IPS-18a (cell line): ENCODE data around the gene DPM1.

Experiments
- H3K27ac ChIP-seq: one replicate; pipeline ENCODE4 v1.5.1; 2013; ENCODE audit warnings: low read length
- H3K27me3 ChIP-seq: one replicate; pipeline ENCODE4 v1.6.1; 2013; ENCODE audit warnings: mild to moderate bottlenecking, low read length; ENCODE audit not compliant: control insufficient read depth, insufficient read depth
- H3K36me3 ChIP-seq: one replicate; pipeline ENCODE4 v1.6.1; 2013; ENCODE audit warnings: low read depth, low read length; ENCODE audit not compliant: control insufficient read depth
- H3K4me1 ChIP-seq: one replicate; pipeline ENCODE4 v1.6.1; 2013; ENCODE audit warnings: low read depth, low read length; ENCODE audit not compliant: control insufficient read depth
- H3K4me3 ChIP-seq: one replicate; pipeline ENCODE4 v1.5.1; 2013; ENCODE audit warnings: low read length
- H3K9ac ChIP-seq: one replicate; pipeline ENCODE4 v1.6.1; 2013; ENCODE audit warnings: mild to moderate bottlenecking, low read length, moderate library complexity
- H3K9me3 ChIP-seq: one replicate; pipeline ENCODE4 v1.6.1; 2013; ENCODE audit warnings: low read depth, low read length; ENCODE audit not compliant: control insufficient read depth

Gene DPM1

DNA sequence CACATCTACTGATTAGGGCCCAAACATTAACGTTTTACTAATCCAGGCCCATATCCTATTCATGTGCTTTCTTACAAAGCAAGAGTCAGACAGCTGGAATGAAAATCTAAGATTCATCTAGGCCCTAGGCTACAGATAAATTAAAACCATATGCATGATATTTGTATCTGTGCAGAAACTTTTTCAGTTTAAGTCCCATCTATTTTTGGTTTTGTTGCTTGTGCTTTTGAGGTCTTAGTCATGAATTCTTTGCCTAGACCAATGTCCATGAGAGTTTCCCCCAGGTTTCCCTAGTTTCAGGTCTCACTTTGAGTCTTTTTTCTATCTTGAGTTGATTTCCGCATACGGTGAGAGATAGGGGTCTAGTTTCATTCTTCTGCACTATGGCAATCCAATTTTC, 47.3 kb downstream of the DPM1 start:
- Histone ChIP-seq H3K36me3 (peaks cover 17% of the 10 kb centered on the region), H3K4me3 (no peak overlapping the region), H3K27me3 (no peaks in the 10 kb centered on the region), H3K9me3 (no peaks in the 10 kb centered on the region), H3K27ac (no peak overlapping the region), H3K9ac (no peak overlapping the region), H3K4me1 (peaks cover 4% of the 10 kb centered on the region)

- Histone ChIP-seq H3K27me3 (no peaks in the 10 kb centered on the region), H3K4me1 (no peaks in the 10 kb centered on the region), H3K36me3 (peaks cover 16% of the 10 kb centered on the region), H3K4me3 (no peak overlapping the region), H3K9me3 (no peaks in the 10 kb centered on the region), H3K27ac (no peak overlapping the region), H3K9ac (no peak overlapping the region)
Measured at GRCh38 chr20:50909413-50909812, 48.9 kb downstream of the DPM1 start.

DNA sequence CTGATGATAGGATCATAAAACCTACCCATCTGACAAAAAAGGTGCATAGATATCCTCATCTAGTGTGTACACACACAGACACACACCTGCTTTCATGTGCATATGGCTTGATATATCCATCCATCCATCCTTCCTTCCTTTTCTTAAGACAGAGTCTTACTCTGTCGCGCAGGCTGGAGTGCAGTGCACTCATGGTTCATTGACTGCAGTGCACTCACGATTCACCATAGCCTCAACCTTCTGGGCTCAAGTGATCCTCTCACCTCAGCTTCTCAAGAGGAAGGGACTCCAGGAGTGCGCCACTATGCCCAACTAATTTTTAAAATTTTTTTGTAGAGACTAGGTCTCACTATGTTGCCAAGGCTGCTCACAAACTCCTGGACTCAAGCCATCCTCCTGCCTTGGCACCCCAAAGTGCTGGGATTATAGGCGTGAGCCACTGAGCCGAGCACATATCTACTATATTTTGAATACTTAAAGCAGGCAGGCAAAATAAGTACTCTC, 54.2 kb downstream of the DPM1 start:
- Histone ChIP-seq H3K27ac (no peak overlapping the region), H3K36me3 (peaks cover 59% of the 10 kb centered on the region), H3K9me3 (no peaks in the 10 kb centered on the region), H3K4me3 (no peak overlapping the region), H3K27me3 (no peaks in the 10 kb centered on the region), H3K9ac (no peak overlapping the region), H3K4me1 (no peaks in the 10 kb centered on the region)

GRCh38 chr20:50903353-50904051, 54.8 kb downstream of the DPM1 start:
- Histone ChIP-seq H3K9ac (no peak overlapping the region), H3K27ac (no peak overlapping the region), H3K4me3 (no peak overlapping the region), H3K27me3 (no peaks in the 10 kb centered on the region), H3K9me3 (no peaks in the 10 kb centered on the region), H3K4me1 (no peaks in the 10 kb centered on the region), H3K36me3 (peaks cover 65% of the 10 kb centered on the region)

DNA sequence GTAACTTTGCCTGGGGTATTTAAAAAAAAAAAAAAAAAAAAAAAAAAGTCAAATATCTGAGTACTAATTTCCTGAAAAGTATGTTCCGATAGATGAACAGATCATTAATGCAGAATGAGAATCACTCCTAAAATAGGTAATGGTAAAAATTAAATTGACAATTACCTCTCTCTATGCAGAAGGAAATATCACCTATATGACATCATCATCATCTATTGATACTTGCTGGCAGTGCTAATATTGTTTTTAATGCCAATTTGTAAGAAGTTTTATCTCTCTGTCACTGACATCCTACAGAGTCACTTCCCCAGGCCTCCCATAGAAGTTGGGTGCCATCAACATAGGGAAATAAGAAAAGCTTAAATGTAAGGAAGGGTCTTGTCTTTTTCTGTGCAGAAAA, 57.0 kb downstream of the DPM1 start:
- no peaks in the 10 kb centered on the region for H3K4me1 ChIP-seq
- no peak overlapping the region for H3K9ac ChIP-seq
- H3K36me3 ChIP-seq, result peaks cover 80% of the 10 kb centered on the region
- no peak overlapping the region for H3K4me3 ChIP-seq
- no peaks in the 10 kb centered on the region for H3K9me3 ChIP-seq
- H3K27ac ChIP-seq, result no peak overlapping the region
- no peaks in the 10 kb centered on the region for H3K27me3 ChIP-seq

DNA sequence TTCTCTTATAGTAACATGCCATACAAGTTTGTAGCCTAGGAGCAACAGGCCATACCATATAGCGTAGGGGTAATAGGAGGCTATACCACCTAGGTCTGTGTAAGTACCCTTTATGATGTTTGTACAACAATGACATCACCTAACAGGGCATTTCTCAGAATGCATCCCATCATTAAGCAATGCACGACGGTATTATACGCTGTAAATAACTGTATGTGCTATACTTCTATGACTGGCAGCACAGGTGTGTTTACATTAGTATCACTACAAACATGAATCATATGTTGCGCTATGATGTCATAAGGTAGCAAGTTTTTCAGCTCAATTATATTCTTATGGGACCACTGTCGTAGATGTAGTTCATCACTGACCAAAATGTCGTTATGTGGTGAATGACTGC, 58.1 kb downstream of the DPM1 start:
- no peaks in the 10 kb centered on the region for H3K4me1 ChIP-seq
- no peak overlapping the region for H3K4me3 ChIP-seq
- no peaks in the 10 kb centered on the region for H3K9me3 ChIP-seq
- no peak overlapping the region for H3K27ac ChIP-seq
- H3K9ac ChIP-seq, result no peak overlapping the region
- no peaks in the 10 kb centered on the region for H3K27me3 ChIP-seq
- H3K36me3 ChIP-seq, result peaks cover 88% of the 10 kb centered on the region

DNA sequence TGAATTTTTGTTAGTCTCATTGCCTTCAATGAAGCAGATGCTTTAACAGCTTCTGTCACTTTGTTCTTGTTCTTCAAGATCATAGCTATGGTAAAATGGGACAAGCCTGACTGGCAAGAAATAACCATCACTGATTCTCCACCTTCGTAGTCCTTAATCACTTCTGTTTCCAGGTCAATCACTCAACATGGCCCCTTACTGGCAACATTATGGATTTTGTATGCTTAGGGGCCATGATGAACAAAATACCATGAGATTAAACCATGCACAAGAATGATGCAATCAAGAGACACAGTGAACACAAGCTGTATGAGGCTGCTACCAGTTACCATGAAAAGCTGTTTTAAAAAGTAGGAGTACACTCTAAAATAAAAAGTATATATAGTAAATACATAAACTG, 59.9 kb downstream of the DPM1 start:
- Histone ChIP-seq H3K27me3 (no peaks in the 10 kb centered on the region), H3K36me3 (peaks cover 94% of the 10 kb centered on the region), H3K4me3 (no peak overlapping the region), H3K27ac (no peak overlapping the region), H3K9me3 (no peaks in the 10 kb centered on the region), H3K9ac (no peak overlapping the region), H3K4me1 (no peaks in the 10 kb centered on the region)

DNA sequence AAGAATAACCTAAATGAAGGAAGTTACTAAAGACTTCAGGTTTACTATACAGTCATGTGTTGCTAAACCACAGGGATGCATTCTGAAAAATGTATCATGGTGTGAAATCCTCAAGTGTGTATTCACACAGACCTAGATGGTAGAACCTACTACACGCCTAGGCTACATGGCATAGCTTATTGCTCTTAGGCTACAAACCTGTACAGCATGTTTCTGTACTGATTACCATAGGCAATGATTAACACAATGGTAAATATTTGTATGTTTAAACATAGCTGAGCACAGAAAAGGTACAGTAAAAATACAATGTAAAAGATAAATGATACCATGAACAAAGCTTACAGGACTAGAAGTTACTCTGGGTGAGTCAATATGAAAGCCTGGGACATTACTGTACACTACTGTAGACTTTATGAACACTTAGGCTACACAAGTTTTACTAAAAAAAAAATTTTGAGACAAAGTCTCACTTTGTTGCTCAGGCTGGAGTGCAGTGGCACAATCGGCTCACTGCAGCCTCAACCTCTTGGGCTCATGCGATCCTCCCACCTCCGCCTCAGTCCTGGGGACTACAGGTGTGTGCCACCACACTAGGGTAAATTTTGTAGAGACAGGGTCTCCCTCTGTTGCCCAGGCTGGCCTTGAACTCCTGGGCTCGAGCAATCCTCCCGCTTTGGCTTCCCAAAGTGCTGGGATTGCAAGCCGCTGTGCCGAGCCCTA, 63.1 kb downstream of the DPM1 start:
- no peaks in the 10 kb centered on the region for H3K27me3 ChIP-seq
- H3K27ac ChIP-seq, result no peak overlapping the region
- H3K9me3 ChIP-seq, result no peaks in the 10 kb centered on the region
- no peaks in the 10 kb centered on the region for H3K4me1 ChIP-seq
- no peak overlapping the region for H3K9ac ChIP-seq
- no peak overlapping the region for H3K4me3 ChIP-seq
- H3K36me3 ChIP-seq, result peaks cover 95% of the 10 kb centered on the region

DNA sequence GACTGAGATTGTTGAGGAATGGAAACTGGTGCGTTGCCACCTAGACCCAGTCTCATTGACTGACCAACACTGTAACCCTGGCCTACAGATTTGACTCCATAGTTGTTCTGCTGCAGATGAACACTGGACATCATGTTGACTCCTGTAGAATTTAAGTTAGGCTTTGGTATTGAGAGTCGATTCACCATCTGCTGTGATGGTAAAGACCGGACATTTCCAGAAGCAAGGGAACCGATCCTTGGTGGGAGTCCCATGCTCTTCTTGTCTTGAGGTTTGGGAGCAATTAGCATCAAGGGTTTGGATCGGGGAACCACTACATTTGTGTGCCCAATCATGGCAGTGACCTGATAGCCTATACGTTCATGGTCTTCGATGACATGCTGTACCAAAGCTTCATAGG, 64.7 kb downstream of the DPM1 start:
- Histone ChIP-seq H3K4me1 (no peaks in the 10 kb centered on the region), H3K27me3 (no peaks in the 10 kb centered on the region), H3K27ac (no peak overlapping the region), H3K9me3 (no peaks in the 10 kb centered on the region), H3K36me3 (peaks cover 94% of the 10 kb centered on the region), H3K4me3 (no peak overlapping the region), H3K9ac (no peak overlapping the region)

DNA sequence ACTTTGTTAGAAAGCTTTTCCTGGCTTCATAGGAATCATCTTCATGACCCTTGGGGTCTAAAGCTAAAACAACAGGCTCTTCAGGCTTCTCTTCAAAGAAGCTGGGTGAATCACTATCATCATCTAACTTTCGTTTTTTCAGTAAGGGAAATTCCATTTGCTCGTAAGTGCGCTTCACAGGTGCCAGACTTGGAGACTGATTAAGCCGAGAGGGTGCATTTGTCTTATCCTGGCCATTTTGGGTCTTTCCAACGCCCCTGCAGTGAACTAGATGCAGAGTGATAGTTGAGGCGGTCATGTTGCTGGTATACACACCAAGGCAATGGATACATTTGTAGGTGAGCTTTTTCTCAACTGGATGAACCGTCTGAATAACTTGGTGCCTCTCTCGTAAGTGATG, 65.9 kb downstream of the DPM1 start:
- no peak overlapping the region for H3K27ac ChIP-seq
- H3K4me3 ChIP-seq, result no peak overlapping the region
- H3K36me3 ChIP-seq, result peaks cover 85% of the 10 kb centered on the region

GRCh38 chr20:50891138-50891537, 67.2 kb downstream of the DPM1 start:
- Histone ChIP-seq H3K9me3 (no peaks in the 10 kb centered on the region), H3K36me3 (peaks cover 74% of the 10 kb centered on the region), H3K4me1 (no peaks in the 10 kb centered on the region), H3K4me3 (no peak overlapping the region), H3K9ac (no peak overlapping the region), H3K27ac (no peak overlapping the region), H3K27me3 (no peaks in the 10 kb centered on the region)

More for the DNA sequence above, 65.9 kb downstream of the DPM1 start:
- H3K9me3 ChIP-seq, result no peaks in the 10 kb centered on the region
- no peaks in the 10 kb centered on the region for H3K4me1 ChIP-seq
- H3K27me3 ChIP-seq, result no peaks in the 10 kb centered on the region
- H3K9ac ChIP-seq, result no peak overlapping the region

DNA sequence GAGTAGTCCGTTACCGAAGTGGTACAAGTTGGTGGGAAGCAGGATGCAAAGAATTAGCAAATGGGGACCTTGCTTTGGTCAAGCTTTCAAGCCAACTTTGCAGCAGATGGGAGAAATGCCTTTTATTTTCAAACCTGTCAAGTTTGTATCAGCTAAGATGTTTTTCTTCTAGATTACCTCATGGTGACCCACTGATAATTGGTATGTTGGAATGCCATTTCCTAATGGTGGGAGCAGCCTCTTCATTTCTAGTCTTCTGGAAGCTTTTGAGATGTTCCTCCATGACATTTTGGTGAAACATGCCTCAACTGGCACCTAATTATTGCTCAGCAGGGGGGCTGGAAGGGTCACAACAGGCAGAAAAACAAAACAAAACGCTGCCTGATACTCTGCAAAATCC, 70.8 kb downstream of the DPM1 start:
- H3K36me3 ChIP-seq, result peaks cover 41% of the 10 kb centered on the region
- H3K27ac ChIP-seq, result no peak overlapping the region
- no peak overlapping the region for H3K4me3 ChIP-seq
- no peaks in the 10 kb centered on the region for H3K4me1 ChIP-seq
- H3K9me3 ChIP-seq, result no peaks in the 10 kb centered on the region
- H3K27me3 ChIP-seq, result no peaks in the 10 kb centered on the region
- H3K9ac ChIP-seq, result no peak overlapping the region
